OCI-LY1 (cell line): ENCODE measurements around the gene FGA.

Source experiments
- H2AFZ ChIP-seq: fragments of 200-600 bp; sonication (generic), shearing (Covaris generic); 2 replicates; pipeline ENCODE4 v1.6.0; 2014; ENCODE audit warnings: antibody characterized with exemption, mild to moderate bottlenecking, low read length
- H3F3A ChIP-seq: fragments of 200-600 bp; sonication (generic), shearing (Covaris generic); 2 replicates; pipeline ENCODE4 v1.6.0; 2014; ENCODE audit warnings: mild to moderate bottlenecking, antibody characterized with exemption, low read length, moderate library complexity; ENCODE audit not compliant: insufficient read depth
- H3K27ac ChIP-seq: fragments of 200-600 bp; sonication (generic); 2 replicates; pipeline ENCODE4 v1.5.1; 2014; ENCODE audit warnings: low read length, mixed run types, mild to moderate bottlenecking, low read depth; ENCODE audit not compliant: poor library complexity, severe bottlenecking
- H3K27me3 ChIP-seq: fragments of 200-600 bp; sonication (generic); 2 replicates; pipeline ENCODE4 v1.6.0; 2014; ENCODE audit warnings: antibody characterized with exemption, mild to moderate bottlenecking, low read length, moderate library complexity; ENCODE audit not compliant: insufficient read depth
- H3K36me3 ChIP-seq: fragments of 200-600 bp; sonication (generic); 2 replicates; pipeline ENCODE4 v1.6.1; 2014; ENCODE audit warnings: mild to moderate bottlenecking, antibody characterized with exemption, low read length, moderate library complexity, mixed read lengths; ENCODE audit not compliant: insufficient read depth
- H3K4me1 ChIP-seq: fragments of 200-600 bp; sonication (generic); 2 replicates; pipeline ENCODE4 v1.5.1; 2014; ENCODE audit warnings: mild to moderate bottlenecking, low read length, moderate library complexity; ENCODE audit not compliant: insufficient read depth, severe bottlenecking
- H3K4me2 ChIP-seq: fragments of 200-600 bp; sonication (generic), shearing (Covaris generic); 2 replicates; pipeline ENCODE4 v1.6.1; 2014; ENCODE audit warnings: low read length
- H3K4me3 ChIP-seq: fragments of 200-600 bp; sonication (generic); 2 replicates; pipeline ENCODE4 v1.5.1; 2014; ENCODE audit warnings: low read length, low read depth, mild to moderate bottlenecking, mixed read lengths; ENCODE audit not compliant: poor library complexity, severe bottlenecking
- H3K79me2 ChIP-seq: fragments of 200-600 bp; shearing (Covaris generic); 2 replicates; pipeline ENCODE4 v1.6.1; 2016; ENCODE audit warnings: mixed run types, low read length, mixed read lengths; ENCODE audit not compliant: insufficient read depth
- H3K9ac ChIP-seq: fragments of 200-600 bp; sonication (generic), shearing (Covaris generic); 2 replicates; pipeline ENCODE4 v1.6.1; 2014; ENCODE audit warnings: mild to moderate bottlenecking, low read length, mixed read lengths
- H3K9me2 ChIP-seq: fragments of 200-600 bp; sonication (generic), shearing (Covaris generic); 2 replicates; pipeline ENCODE4 v1.6.1; 2014; ENCODE audit warnings: low read depth, mild to moderate bottlenecking, low read length, mixed read lengths
- H3K9me3 ChIP-seq: fragments of 200-600 bp; shearing (Covaris generic); 2 replicates; pipeline ENCODE4 v1.6.1; 2014; ENCODE audit warnings: low read length, mixed read lengths
- H4K20me1 ChIP-seq: fragments of 200-600 bp; sonication (generic), shearing (Covaris generic); 2 replicates; pipeline ENCODE4 v1.6.0; 2016; ENCODE audit warnings: mild to moderate bottlenecking, low read length; ENCODE audit not compliant: insufficient read depth
- EZH2 ChIP-seq: fragments of 200-600 bp; sonication (generic), shearing (Covaris generic); IDR thresholded peaks from 2 replicates; pipeline ENCODE4 v1.8.0; 2017; ENCODE audit warnings: borderline replicate concordance, mixed run types, mild to moderate bottlenecking, antibody characterized with exemption, low read length, moderate library complexity, mixed read lengths
- TF ChIP-seq, protein P1 (sequence below): fragments of 200-600 bp; sonication (generic), shearing (Covaris generic); IDR thresholded peaks from 2 replicates; pipeline ENCODE4 v1.5.1; 2017; ENCODE audit warnings: mild to moderate bottlenecking, antibody characterized with exemption, low read length, moderate library complexity, mixed read lengths

FGA gene

DNA sequence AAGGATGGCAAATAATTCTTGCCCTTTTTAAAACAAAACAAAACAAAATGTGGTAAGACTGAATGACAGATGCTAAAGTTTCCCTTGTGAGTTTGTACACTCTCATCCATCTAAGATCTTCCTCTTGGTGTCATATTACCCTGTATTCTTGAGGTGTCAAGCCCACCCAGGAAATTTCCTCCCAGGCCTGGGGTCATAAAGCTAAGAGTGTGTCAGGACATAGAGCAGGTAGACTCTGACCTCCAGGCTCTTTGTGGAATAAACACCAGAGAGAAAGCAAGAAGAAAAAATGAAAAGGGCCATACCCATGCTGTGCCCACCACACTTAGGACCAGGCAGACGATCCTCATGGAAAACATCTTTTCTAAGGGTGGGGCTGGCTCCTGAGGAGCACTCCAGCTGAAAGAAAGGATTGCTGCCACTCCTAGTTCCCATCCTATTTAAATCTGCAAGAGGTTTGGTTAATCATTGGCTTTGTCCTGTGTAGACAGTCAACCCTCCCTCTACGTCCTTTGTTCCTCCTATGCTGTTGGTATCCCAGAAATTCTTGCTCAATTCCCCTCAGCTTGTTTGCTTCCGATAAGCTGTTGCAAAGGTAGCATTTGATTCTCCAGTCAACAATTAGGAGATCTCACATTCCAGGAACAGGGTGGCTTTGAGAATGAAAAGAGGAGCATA lies at the start of gene FGA:
TSS of gene FGA (minus strand) at position 414 of the 678 bp plus-strand sequence. CDS start at position 359, 55 bp downstream.
- H3K36me3 ChIP-seq, result no peaks in the 10 kb centered on the region
- H3K27me3 ChIP-seq, result no peaks in the 10 kb centered on the region
- H4K20me1 ChIP-seq, result no peaks in the 10 kb centered on the region
- TF ChIP-seq EZH2, result no peak
- TF ChIP-seq, protein P1, sequence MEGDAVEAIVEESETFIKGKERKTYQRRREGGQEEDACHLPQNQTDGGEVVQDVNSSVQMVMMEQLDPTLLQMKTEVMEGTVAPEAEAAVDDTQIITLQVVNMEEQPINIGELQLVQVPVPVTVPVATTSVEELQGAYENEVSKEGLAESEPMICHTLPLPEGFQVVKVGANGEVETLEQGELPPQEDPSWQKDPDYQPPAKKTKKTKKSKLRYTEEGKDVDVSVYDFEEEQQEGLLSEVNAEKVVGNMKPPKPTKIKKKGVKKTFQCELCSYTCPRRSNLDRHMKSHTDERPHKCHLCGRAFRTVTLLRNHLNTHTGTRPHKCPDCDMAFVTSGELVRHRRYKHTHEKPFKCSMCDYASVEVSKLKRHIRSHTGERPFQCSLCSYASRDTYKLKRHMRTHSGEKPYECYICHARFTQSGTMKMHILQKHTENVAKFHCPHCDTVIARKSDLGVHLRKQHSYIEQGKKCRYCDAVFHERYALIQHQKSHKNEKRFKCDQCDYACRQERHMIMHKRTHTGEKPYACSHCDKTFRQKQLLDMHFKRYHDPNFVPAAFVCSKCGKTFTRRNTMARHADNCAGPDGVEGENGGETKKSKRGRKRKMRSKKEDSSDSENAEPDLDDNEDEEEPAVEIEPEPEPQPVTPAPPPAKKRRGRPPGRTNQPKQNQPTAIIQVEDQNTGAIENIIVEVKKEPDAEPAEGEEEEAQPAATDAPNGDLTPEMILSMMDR, result no peak
- no peaks in the 10 kb centered on the region for H3K9me2 ChIP-seq
- H3K4me3 ChIP-seq, result no peak within 1 kb of the TSS
- H3K9ac ChIP-seq, result no peak within 1 kb of the TSS
- H3K79me2 ChIP-seq, result no peaks in the 10 kb centered on the region
- no peak within 1 kb of the TSS for H2AFZ ChIP-seq
- H3K4me2 ChIP-seq, result no peak within 1 kb of the TSS
- no peak within 1 kb of the TSS for H3K27ac ChIP-seq
- H3K9me3 ChIP-seq, result no peaks in the 10 kb centered on the region
- H3F3A ChIP-seq, result no peaks in the 10 kb centered on the region
- H3K4me1 ChIP-seq, result no peaks in the 10 kb centered on the region

DNA sequence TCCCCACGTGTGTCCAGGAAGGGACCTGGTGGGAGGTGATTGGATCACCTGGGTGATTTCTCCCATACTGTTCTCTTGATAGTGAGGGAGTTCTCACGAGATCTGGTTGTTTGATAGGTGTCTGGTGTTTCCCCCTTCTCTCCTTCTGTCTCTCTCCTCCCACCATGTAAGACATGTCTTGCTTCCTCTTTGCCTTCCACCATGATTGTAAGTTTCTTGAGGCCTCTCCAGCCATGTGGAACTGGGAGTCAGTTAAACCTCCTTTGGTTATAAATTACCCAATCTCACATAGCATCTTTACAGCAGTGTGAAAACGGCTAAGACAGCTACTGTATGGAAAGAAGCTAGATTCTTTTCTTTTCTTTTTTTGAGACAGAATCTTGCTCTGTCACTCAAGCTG lies 43.5 kb upstream of the FGA start:
- Histone ChIP-seq H3K4me3 (no peak overlapping the region), H3K4me1 (no peaks in the 10 kb centered on the region), H3K9me3 (no peaks in the 10 kb centered on the region), H3K27me3 (no peaks in the 10 kb centered on the region), H3K9me2 (no peaks in the 10 kb centered on the region), H3K27ac (no peak overlapping the region), H3K79me2 (no peaks in the 10 kb centered on the region), H3K36me3 (no peaks in the 10 kb centered on the region), H3F3A (no peaks in the 10 kb centered on the region), H3K9ac (no peak overlapping the region), H2AFZ (no peak overlapping the region), H3K4me2 (no peak overlapping the region), H4K20me1 (no peaks in the 10 kb centered on the region)
- TF ChIP-seq, protein P1, result no peak
- no peak for TF ChIP-seq EZH2

DNA sequence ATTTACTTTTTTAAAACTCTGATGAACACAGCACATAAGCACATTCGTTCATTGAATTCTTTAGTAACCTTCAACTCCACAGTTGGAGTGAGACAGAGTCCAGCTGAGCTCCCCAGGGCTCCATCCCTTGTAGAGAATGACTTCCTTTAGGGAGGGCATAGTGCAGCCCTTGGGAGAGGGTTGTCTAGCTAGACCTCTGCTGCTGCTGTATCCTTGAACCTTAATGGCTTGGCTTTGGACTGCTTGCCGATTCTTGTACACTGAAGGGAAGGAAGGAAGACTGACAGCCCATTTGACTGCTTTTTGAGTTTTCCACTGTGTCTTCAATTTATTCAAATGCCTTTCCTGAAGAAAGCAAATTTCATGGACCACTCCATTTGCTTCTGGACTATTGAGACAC lies 41.3 kb upstream of the FGA start:
- Histone ChIP-seq H3K9ac (no peak overlapping the region), H2AFZ (no peak overlapping the region), H3K36me3 (no peaks in the 10 kb centered on the region)

More for the DNA sequence above, 41.3 kb upstream of the FGA start:
- no peak overlapping the region for H3K4me2 ChIP-seq
- no peaks in the 10 kb centered on the region for H3K9me2 ChIP-seq
- no peaks in the 10 kb centered on the region for H3K4me1 ChIP-seq
- H3K79me2 ChIP-seq, result no peaks in the 10 kb centered on the region
- H3K4me3 ChIP-seq, result no peak overlapping the region
- no peaks in the 10 kb centered on the region for H3F3A ChIP-seq
- no peaks in the 10 kb centered on the region for H3K9me3 ChIP-seq
- TF ChIP-seq, protein P1, result no peak
- no peak for TF ChIP-seq EZH2
- no peaks in the 10 kb centered on the region for H4K20me1 ChIP-seq
- H3K27ac ChIP-seq, result no peak overlapping the region
- no peaks in the 10 kb centered on the region for H3K27me3 ChIP-seq
